GM21723 (cell line): ENCODE results near the gene ETV6.

Experiments used
- ATAC-seq: cut with Tn5 transposase; IDR thresholded peaks from one replicate; pipeline ENCODE4 v1.9.1; 2021; ENCODE audit warnings: mild to moderate bottlenecking, moderate library complexity; ENCODE audit not compliant: unreplicated experiment

The ETV6 gene

GRCh38 chr12:11689591-11690186 lies 40.2 kb downstream of the ETV6 start:
- no peak for ATAC-seq

GRCh38 chr12:11693067-11693466 lies 43.6 kb downstream of the ETV6 start:
- no peak for ATAC-seq

GRCh38 chr12:11693601-11694000 lies 44.1 kb downstream of the ETV6 start:
- no peak for ATAC-seq

GRCh38 chr12:11694528-11694927 lies 45.1 kb downstream of the ETV6 start:
- ATAC-seq, result no peak

- no peak for ATAC-seq
Observed at GRCh38 chr12:11695321-11695720, 45.8 kb downstream of the ETV6 start.

- no peak for ATAC-seq
Observed at GRCh38 chr12:11696084-11696483, 46.6 kb downstream of the ETV6 start.

- no peak for ATAC-seq
Observed at GRCh38 chr12:11697131-11697530, 47.7 kb downstream of the ETV6 start.

GRCh38 chr12:11697670-11698387 lies 48.4 kb downstream of the ETV6 start:
- no peak for ATAC-seq

- ATAC-seq, result no peak
Observed at GRCh38 chr12:11698729-11699128, 49.3 kb downstream of the ETV6 start.

- no peak for ATAC-seq
Observed at GRCh38 chr12:11701433-11701832, 52.0 kb downstream of the ETV6 start.

- ATAC-seq, result peak; percentile 67
Observed at GRCh38 chr12:11702959-11703358, 53.5 kb downstream of the ETV6 start.

- peak; percentile 2 for ATAC-seq
Observed at GRCh38 chr12:11703378-11703777, 53.9 kb downstream of the ETV6 start.

- ATAC-seq, result no peak
Observed at GRCh38 chr12:11704089-11704488, 54.6 kb downstream of the ETV6 start.

GRCh38 chr12:11705010-11705409 lies 55.5 kb downstream of the ETV6 start:
- no peak for ATAC-seq

GRCh38 chr12:11706509-11707379 lies 57.3 kb downstream of the ETV6 start:
- ATAC-seq, result no peak

GRCh38 chr12:11707535-11707934 lies 58.1 kb downstream of the ETV6 start:
- ATAC-seq, result no peak

GRCh38 chr12:11709513-11709912 lies 60.0 kb downstream of the ETV6 start:
- no peak for ATAC-seq

GRCh38 chr12:11710431-11710830 lies 61.0 kb downstream of the ETV6 start:
- no peak for ATAC-seq

GRCh38 chr12:11710906-11711305 lies 61.4 kb downstream of the ETV6 start:
- no peak for ATAC-seq

GRCh38 chr12:11711651-11712327 lies 62.3 kb downstream of the ETV6 start:
- ATAC-seq, result no peak

GRCh38 chr12:11712491-11712890 lies 63.0 kb downstream of the ETV6 start:
- ATAC-seq, result no peak
